Measurements from ENCODE around the gene PMP22.

DNA sequence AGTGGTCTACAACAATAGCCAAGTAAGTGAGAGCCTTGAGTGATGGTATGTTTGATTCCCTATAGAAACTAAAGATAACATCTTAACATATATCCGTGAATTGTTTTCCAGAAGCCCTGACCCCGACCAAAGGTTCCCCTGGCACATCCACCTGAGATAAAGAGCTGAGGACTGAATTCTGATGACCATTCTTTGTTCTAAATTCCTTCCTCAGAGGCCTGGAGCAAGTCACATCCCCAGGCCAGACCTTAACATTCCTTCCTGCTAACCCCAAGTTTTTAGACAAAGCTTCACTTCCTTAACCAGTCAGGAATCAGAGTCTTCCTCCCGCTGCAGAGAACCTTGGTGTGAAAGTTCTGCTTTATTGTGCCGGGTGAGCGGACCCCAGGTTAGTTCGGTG is 83.3 kb downstream of the PMP22 start:
- no peak for TF ChIP-seq TCF12 (IDR thresholded peaks at IDR 0.05; ENCODE audit: low read depth)
- TF ChIP-seq, protein P1, sequence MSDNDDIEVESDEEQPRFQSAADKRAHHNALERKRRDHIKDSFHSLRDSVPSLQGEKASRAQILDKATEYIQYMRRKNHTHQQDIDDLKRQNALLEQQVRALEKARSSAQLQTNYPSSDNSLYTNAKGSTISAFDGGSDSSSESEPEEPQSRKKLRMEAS (IDR thresholded peaks at IDR 0.05), result no peak
- no peak for TF ChIP-seq CREB1 (IDR thresholded peaks at IDR 0.05; ENCODE audit: low read depth)
- TF ChIP-seq CEBPB (IDR thresholded peaks at IDR 0.05), result no peak
- TF ChIP-seq, protein P2, sequence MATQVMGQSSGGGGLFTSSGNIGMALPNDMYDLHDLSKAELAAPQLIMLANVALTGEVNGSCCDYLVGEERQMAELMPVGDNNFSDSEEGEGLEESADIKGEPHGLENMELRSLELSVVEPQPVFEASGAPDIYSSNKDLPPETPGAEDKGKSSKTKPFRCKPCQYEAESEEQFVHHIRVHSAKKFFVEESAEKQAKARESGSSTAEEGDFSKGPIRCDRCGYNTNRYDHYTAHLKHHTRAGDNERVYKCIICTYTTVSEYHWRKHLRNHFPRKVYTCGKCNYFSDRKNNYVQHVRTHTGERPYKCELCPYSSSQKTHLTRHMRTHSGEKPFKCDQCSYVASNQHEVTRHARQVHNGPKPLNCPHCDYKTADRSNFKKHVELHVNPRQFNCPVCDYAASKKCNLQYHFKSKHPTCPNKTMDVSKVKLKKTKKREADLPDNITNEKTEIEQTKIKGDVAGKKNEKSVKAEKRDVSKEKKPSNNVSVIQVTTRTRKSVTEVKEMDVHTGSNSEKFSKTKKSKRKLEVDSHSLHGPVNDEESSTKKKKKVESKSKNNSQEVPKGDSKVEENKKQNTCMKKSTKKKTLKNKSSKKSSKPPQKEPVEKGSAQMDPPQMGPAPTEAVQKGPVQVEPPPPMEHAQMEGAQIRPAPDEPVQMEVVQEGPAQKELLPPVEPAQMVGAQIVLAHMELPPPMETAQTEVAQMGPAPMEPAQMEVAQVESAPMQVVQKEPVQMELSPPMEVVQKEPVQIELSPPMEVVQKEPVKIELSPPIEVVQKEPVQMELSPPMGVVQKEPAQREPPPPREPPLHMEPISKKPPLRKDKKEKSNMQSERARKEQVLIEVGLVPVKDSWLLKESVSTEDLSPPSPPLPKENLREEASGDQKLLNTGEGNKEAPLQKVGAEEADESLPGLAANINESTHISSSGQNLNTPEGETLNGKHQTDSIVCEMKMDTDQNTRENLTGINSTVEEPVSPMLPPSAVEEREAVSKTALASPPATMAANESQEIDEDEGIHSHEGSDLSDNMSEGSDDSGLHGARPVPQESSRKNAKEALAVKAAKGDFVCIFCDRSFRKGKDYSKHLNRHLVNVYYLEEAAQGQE (IDR thresholded peaks at IDR 0.05; ENCODE audit: low read depth), result no peak
- TF ChIP-seq YY1 (IDR thresholded peaks at IDR 0.05; ENCODE audit: low read depth), result no peak
- no peak for TF ChIP-seq RAD21 (IDR thresholded peaks at IDR 0.05; ENCODE audit: low read depth)
- TF ChIP-seq EP300 (IDR thresholded peaks at IDR 0.05; ENCODE audit: borderline replicate concordance), result no peak
- TF ChIP-seq TEAD4 (IDR thresholded peaks at IDR 0.05), result no peak
- no peak for TF ChIP-seq EGR1 (IDR thresholded peaks at IDR 0.05)
- TF ChIP-seq TAF1 (IDR thresholded peaks at IDR 0.05; ENCODE audit: low read depth), result no peak

Data from Ishikawa (cell line).